B cell (primary cell): ENCODE results near the gene DCAF8L2. TPM values are rescaled to one million over a fixed set of nuclear protein-coding genes. Genes with fewer than 3 reads are reported as not detected.
"Not testable (repeated sequence)": the region's sequence is repeated elsewhere in the genome, so short reads cannot be mapped to it uniquely, and the experiment has no call there.

Experiments
- ATAC-seq: fragments of 200-7000 bp; cut with Tn5 transposase; one replicate; pipeline ENCODE4 v1.10.0; 2021; ENCODE audit warnings: low read depth, mild to moderate bottlenecking, moderate number of reproducible peaks, moderate library complexity
- CTCF ChIA-PET: fragments of 350-600 bp; sonication (Branson Sonifier 250); formaldehyde crosslinking; loops from one replicate; lab custom pipeline; 2021; ENCODE audit warnings: antibody characterized with exemption, inconsistent platforms; lab: Charles Lee
- POLR2A ChIA-PET: fragments of 350-600 bp; sonication (Branson Sonifier 250); formaldehyde crosslinking; loops from one replicate; lab custom pipeline; 2021; ENCODE audit warnings: antibody characterized with exemption; lab: Charles Lee
- DNase-seq: peaks from one replicate; pipeline ENCODE4 v3.0.0; 2013
- H2AFZ ChIP-seq: 2 replicates; pipeline ENCODE4 v1.6.1; 2012; ENCODE audit warnings: mild to moderate bottlenecking, low read depth, low read length; ENCODE audit not compliant: insufficient read depth, poor library complexity, severe bottlenecking
- H3K27ac ChIP-seq, 2 donors: 1 replicate in 1 of 2; 2 replicates in 1 of 2; pipeline ENCODE4 v1.5.1; 2012 to 2013; ENCODE audit warnings: low read length in 2 of 2, mild to moderate bottlenecking in 2 of 2, moderate library complexity in 1 of 2
- H3K27me3 ChIP-seq, 4 experiments: fragments of 200-600 bp in 1 of 4; sonication (generic) in 1 of 4; replicated peaks in 1 of 4; 1 replicate in 2 of 4; 2 replicates in 2 of 4; pipeline versions ENCODE4 v1.6.1 to v1.7.0; 2013 to 2016; ENCODE audit warnings: low read length in 3 of 4, mild to moderate bottlenecking in 2 of 4, mixed read lengths in 1 of 4, moderate library complexity in 1 of 4; ENCODE audit not compliant: insufficient read depth in 4 of 4, control insufficient read depth in 3 of 4; ENCODE audit errors: control extremely low read depth in 1 of 4
- H3K36me3 ChIP-seq, 2 experiments: replicated peaks in 1 of 2; 1 replicate in 1 of 2; 2 replicates in 1 of 2; pipeline versions ENCODE4 v1.6.1 to v1.7.1; 2013; ENCODE audit warnings: low read length in 1 of 2; ENCODE audit not compliant: insufficient read depth in 2 of 2, control insufficient read depth in 1 of 2; ENCODE audit errors: control extremely low read depth in 1 of 2, extremely low read depth in 1 of 2
- H3K4me1 ChIP-seq, 2 donors: fragments of 200-600 bp in 1 of 2; sonication (generic) in 1 of 2; 1 replicate in 1 of 2; 2 replicates in 1 of 2; pipeline versions ENCODE4 v1.5.1 to v1.6.1; 2013 to 2017; ENCODE audit warnings: low read length in 2 of 2; ENCODE audit not compliant: control insufficient read depth in 2 of 2, insufficient read depth in 2 of 2
- H3K4me2 ChIP-seq: replicated peaks from 2 replicates; pipeline ENCODE3; 2012; ENCODE audit warnings: mild to moderate bottlenecking, low read depth, low read length; ENCODE audit not compliant: poor library complexity, severe bottlenecking
- H3K4me3 ChIP-seq, 5 experiments: fragments of 200-600 bp in 1 of 5; sonication (generic) in 1 of 5; 1 replicate in 3 of 5; 2 replicates in 2 of 5; pipeline versions ENCODE4 v1.5.1 to v1.7.0; 2011 to 2016; ENCODE audit warnings: low read length in 4 of 5, mild to moderate bottlenecking in 4 of 5, low read depth in 2 of 5, control low read depth in 1 of 5, moderate library complexity in 1 of 5; ENCODE audit not compliant: insufficient read depth in 1 of 5; ENCODE audit errors: control extremely low read depth in 1 of 5, extremely low read depth in 1 of 5
- H3K79me2 ChIP-seq: fragments of 200-600 bp; sonication (generic); one replicate; pipeline ENCODE4 v1.6.0; 2016; ENCODE audit warnings: low read length; ENCODE audit not compliant: control insufficient read depth, insufficient read depth
- H3K9ac ChIP-seq: fragments of 200-600 bp; sonication (generic); 2 replicates; pipeline ENCODE4 v1.6.1; 2017; ENCODE audit warnings: mild to moderate bottlenecking, low read length, moderate library complexity
- H3K9me3 ChIP-seq, 3 donors: one replicate each; pipeline versions ENCODE4 v1.6.1 to v1.7.1; 2013; ENCODE audit warnings: low read length in 2 of 3; ENCODE audit not compliant: control insufficient read depth in 2 of 3, insufficient read depth in 1 of 3; ENCODE audit errors: control extremely low read depth in 1 of 3
- H4K20me1 ChIP-seq: 2 replicates; pipeline ENCODE4 v1.6.0; 2012; ENCODE audit warnings: mild to moderate bottlenecking, low read length; ENCODE audit not compliant: insufficient read depth, control insufficient read depth, poor library complexity, severe bottlenecking
- H3K27ac Mint-ChIP-seq: one replicate; pipeline ENCODE4 v1.8.0; 2021; ENCODE audit warnings: mixed read lengths
- H3K27me3 Mint-ChIP-seq: one replicate; pipeline ENCODE4 v1.8.0; 2021; ENCODE audit warnings: mixed read lengths
- H3K4me1 Mint-ChIP-seq: one replicate; pipeline ENCODE4 v1.8.0; 2021; ENCODE audit warnings: mixed read lengths
- H3K4me3 Mint-ChIP-seq: one replicate; pipeline ENCODE4 v1.8.0; 2021; ENCODE audit warnings: mixed read lengths
- H3K9me3 Mint-ChIP-seq: one replicate; pipeline ENCODE4 v1.8.0; 2022; ENCODE audit warnings: mixed read lengths; ENCODE audit not compliant: insufficient read depth
- EZH2 ChIP-seq: IDR thresholded peaks from 2 replicates; pipeline ENCODE4 v1.6.1; 2012; ENCODE audit warnings: borderline replicate concordance, low read depth, mild to moderate bottlenecking, moderate library complexity, low read length; ENCODE audit not compliant: insufficient read depth, poor library complexity, severe bottlenecking
- WGBS: methylation state at CpG from one replicate; pipeline ENCODE4 v1.1.5; 2013; ENCODE audit warnings: missing lambda C conversion rate; ENCODE audit not compliant: insufficient coverage; 5-methylcytosine and 5-hydroxymethylcytosine counted together
- intact Hi-C: fragments of 100-400 bp; cut with micrococcal nuclease; formaldehyde crosslinking; loops from one replicate; pipeline ENCODE4 v1.10.0; 2022
- polyA plus RNA-seq: library from polyadenylated mRNA; depleted of rRNA; stranded (reverse); fragments of >200 nt; gene quantifications from 2 replicates; pipeline ENCODE4 v1.2.3, GENCODE V29; 2012
- total RNA-seq, 2 donors: library from RNA; stranded (reverse); fragments of 120-200 nt in 1 of 2; gene quantifications; 1 replicate in 1 of 2; 2 replicates in 1 of 2; pipeline versions ENCODE4 v1.2.3 to v1.2.4, GENCODE V29; 2013 to 2022
- TF ChIP-seq, protein P1 (sequence below): fragments of 200-600 bp; IDR thresholded peaks from one replicate; pipeline ENCODE4 v1.8.0; 2022; ENCODE audit warnings: antibody characterized with exemption, mild to moderate bottlenecking

DCAF8L2 gene
- total and polyA plus RNA-seq, 2 donors (not counting 1 experiment from before 2014, with no cell fraction given), result not detected

DNA sequence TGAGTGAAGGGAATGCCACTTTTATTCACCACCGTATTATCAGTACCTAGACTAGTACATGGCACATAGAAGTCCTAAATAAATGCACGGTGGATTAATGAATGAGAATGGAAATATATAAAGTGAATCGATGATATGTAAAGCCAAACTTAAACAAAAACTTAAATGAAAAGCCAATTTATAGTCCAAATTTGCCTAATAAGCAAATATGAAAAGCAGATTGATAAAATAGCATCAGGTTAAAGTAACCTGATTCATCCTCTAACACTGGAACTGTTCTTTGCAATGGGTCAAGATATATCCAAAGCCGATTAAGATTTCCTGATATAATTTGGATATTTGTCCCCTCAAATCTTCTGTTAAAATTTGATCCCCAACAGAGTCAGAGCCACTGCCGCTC, 150.8 kb downstream of the DCAF8L2 start:
- Histone ChIP-seq H4K20me1 (no peaks in the 10 kb centered on the region), H2AFZ (no peak overlapping the region), H3K4me2 (no peak overlapping the region), H3K9ac (no peak overlapping the region), H3K27me3 (no peaks in the 10 kb centered on the region), H3K36me3 (no peaks in the 10 kb centered on the region), H3K27ac (no peak overlapping the region), H3K79me2 (no peaks in the 10 kb centered on the region), H3K9me3 (no peaks in the 10 kb centered on the region), H3K4me1 (no peaks in the 10 kb centered on the region), H3K4me3 (no peak overlapping the region)
- Mint-ChIP-seq H3K27ac (no peak overlapping the region), H3K27me3 (no peaks in the 10 kb centered on the region), H3K9me3 (no peaks in the 10 kb centered on the region), H3K4me1 (no peaks in the 10 kb centered on the region), H3K4me3 (no peak overlapping the region)
- ATAC-seq (no peak), DNase-seq (no peak)
- CTCF ChIA-PET, result no interaction called here
- POLR2A ChIA-PET, result no interaction called here
- WGBS, result no CpG with 5 or more reads among the region's 5 CpGs
- TF ChIP-seq EZH2, result no peak
- TF ChIP-seq, protein P1, sequence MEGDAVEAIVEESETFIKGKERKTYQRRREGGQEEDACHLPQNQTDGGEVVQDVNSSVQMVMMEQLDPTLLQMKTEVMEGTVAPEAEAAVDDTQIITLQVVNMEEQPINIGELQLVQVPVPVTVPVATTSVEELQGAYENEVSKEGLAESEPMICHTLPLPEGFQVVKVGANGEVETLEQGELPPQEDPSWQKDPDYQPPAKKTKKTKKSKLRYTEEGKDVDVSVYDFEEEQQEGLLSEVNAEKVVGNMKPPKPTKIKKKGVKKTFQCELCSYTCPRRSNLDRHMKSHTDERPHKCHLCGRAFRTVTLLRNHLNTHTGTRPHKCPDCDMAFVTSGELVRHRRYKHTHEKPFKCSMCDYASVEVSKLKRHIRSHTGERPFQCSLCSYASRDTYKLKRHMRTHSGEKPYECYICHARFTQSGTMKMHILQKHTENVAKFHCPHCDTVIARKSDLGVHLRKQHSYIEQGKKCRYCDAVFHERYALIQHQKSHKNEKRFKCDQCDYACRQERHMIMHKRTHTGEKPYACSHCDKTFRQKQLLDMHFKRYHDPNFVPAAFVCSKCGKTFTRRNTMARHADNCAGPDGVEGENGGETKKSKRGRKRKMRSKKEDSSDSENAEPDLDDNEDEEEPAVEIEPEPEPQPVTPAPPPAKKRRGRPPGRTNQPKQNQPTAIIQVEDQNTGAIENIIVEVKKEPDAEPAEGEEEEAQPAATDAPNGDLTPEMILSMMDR, result no peak
- intact Hi-C loops, result no loop called here

DNA sequence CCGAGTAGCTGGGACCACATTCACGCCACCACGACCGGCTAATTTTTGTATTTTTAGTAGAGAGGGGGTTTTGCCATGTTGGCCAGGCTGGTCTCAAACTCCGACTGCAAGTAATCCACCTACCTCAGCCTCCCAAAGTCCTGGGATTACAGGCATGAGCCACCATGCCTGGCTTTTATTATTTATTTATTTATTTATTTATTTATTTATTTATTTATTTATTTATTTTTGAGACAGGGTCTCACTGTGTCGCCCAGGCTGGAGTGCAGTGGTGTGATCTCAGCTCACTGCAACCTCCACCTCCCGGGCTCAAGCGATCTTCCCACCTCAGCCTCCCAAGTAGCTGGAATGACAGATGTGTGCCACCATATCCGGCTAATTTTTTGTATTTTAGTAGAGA, 153.4 kb downstream of the DCAF8L2 start:
- H2AFZ ChIP-seq, H3K27ac Mint-ChIP-seq, H3K4me1 Mint-ChIP-seq, POLR2A ChIA-PET, H4K20me1 ChIP-seq, H3K4me2 ChIP-seq, H3K79me2 ChIP-seq, H3K27me3 ChIP-seq, H3K4me3 Mint-ChIP-seq, H3K27ac ChIP-seq, H3K36me3 ChIP-seq, H3K4me3 ChIP-seq, DNase-seq, H3K9me3 ChIP-seq, H3K27me3 Mint-ChIP-seq, H3K4me1 ChIP-seq, ATAC-seq, CTCF ChIA-PET, intact Hi-C loops, H3K9ac ChIP-seq, H3K9me3 Mint-ChIP-seq: not testable (repeated sequence)
- no CpG with 5 or more reads among the region's 9 CpGs for WGBS
